GM18511 (cell line): ENCODE data around the gene DGKB.
"Not testable (repeated sequence)": the region's sequence is repeated elsewhere in the genome, so short reads cannot be mapped to it uniquely, and the experiment has no call there.

Experiments used
- ATAC-seq: cut with Tn5 transposase; IDR thresholded peaks from one replicate; pipeline ENCODE4 v1.9.1; 2021; ENCODE audit warnings: mild to moderate bottlenecking, moderate library complexity; ENCODE audit not compliant: unreplicated experiment

Gene DGKB

GRCh38 chr7:14487701-14488395 is 414.7 kb downstream of the DGKB start:
- no peak for ATAC-seq

- no peak for ATAC-seq
Measured at GRCh38 chr7:14483663-14484062, 418.9 kb downstream of the DGKB start.

GRCh38 chr7:14480281-14480680 is 422.3 kb downstream of the DGKB start:
- no peak for ATAC-seq

- no peak for ATAC-seq
Measured at GRCh38 chr7:14478834-14479510, 423.6 kb downstream of the DGKB start.

GRCh38 chr7:14461716-14462115 is 440.8 kb downstream of the DGKB start:
- ATAC-seq: not testable (repeated sequence)

- ATAC-seq: not testable (repeated sequence)
Measured at GRCh38 chr7:14458846-14459245, 443.7 kb downstream of the DGKB start.

- peak; percentile 75 for ATAC-seq
Measured at GRCh38 chr7:14457568-14458453, 444.7 kb downstream of the DGKB start.

GRCh38 chr7:14449291-14449690 is 453.3 kb downstream of the DGKB start:
- no peak for ATAC-seq

GRCh38 chr7:14446829-14447228 is 455.7 kb downstream of the DGKB start:
- peak; percentile 82 for ATAC-seq

GRCh38 chr7:14446219-14446618 is 456.3 kb downstream of the DGKB start:
- no peak for ATAC-seq

- no peak for ATAC-seq
Measured at GRCh38 chr7:14438366-14438765, 464.2 kb downstream of the DGKB start.

GRCh38 chr7:14436878-14437277 is 465.7 kb downstream of the DGKB start:
- ATAC-seq: no peak

- no peak for ATAC-seq
Measured at GRCh38 chr7:14432924-14433323, 469.6 kb downstream of the DGKB start.

GRCh38 chr7:14430926-14431325 is 471.6 kb downstream of the DGKB start:
- ATAC-seq: no peak

GRCh38 chr7:14425559-14425958 is 477.0 kb downstream of the DGKB start:
- no peak for ATAC-seq

GRCh38 chr7:14424675-14425074 is 477.9 kb downstream of the DGKB start:
- ATAC-seq: no peak

- ATAC-seq: no peak
Measured at GRCh38 chr7:14420768-14421167, 481.8 kb downstream of the DGKB start.

GRCh38 chr7:14419531-14419930 is 483.0 kb downstream of the DGKB start:
- no peak for ATAC-seq

- no peak for ATAC-seq
Measured at GRCh38 chr7:14418633-14419032, 483.9 kb downstream of the DGKB start.

GRCh38 chr7:14414274-14414986 is 488.1 kb downstream of the DGKB start:
- ATAC-seq: no peak
